Duodenal mucosa (tissue), 2 donors: ENCODE results near the gene PBXIP1.

ENCODE experiments used
- H3K27ac ChIP-seq: one replicate; pipeline ENCODE4 v1.7.0; 2013; ENCODE audit warnings: low read depth, low read length
- H3K27me3 ChIP-seq, 2 donors: one replicate each; pipeline ENCODE4 v1.7.0; 2013; ENCODE audit warnings: low read length in 2 of 2, control low read depth in 1 of 2; ENCODE audit not compliant: insufficient read depth in 2 of 2, control insufficient read depth in 1 of 2
- H3K36me3 ChIP-seq, 2 donors: one replicate each; pipeline ENCODE4 v1.7.0; 2013; ENCODE audit warnings: low read length in 2 of 2, control low read depth in 1 of 2; ENCODE audit not compliant: insufficient read depth in 2 of 2, control insufficient read depth in 1 of 2
- H3K4me1 ChIP-seq, 2 donors: one replicate each; pipeline ENCODE4 v1.7.0; 2013; ENCODE audit warnings: low read length in 2 of 2, control low read depth in 1 of 2; ENCODE audit not compliant: insufficient read depth in 2 of 2, control insufficient read depth in 1 of 2
- H3K4me3 ChIP-seq, 2 donors: one replicate each; pipeline ENCODE4 v1.7.0; 2013; ENCODE audit warnings: low read length in 2 of 2, low read depth in 1 of 2
- H3K9ac ChIP-seq, 2 donors: one replicate each; pipeline ENCODE4 v1.7.0; 2013; ENCODE audit warnings: low read length in 2 of 2, low read depth in 1 of 2
- H3K9me3 ChIP-seq, 2 donors: one replicate each; pipeline ENCODE4 v1.7.0; 2013; ENCODE audit warnings: low read length in 2 of 2, control low read depth in 1 of 2; ENCODE audit not compliant: control insufficient read depth in 1 of 2

The PBXIP1 gene

GRCh38 chr1:154937085-154937987 lies 18.6 kb downstream of the PBXIP1 start:
- Histone ChIP-seq H3K9ac (peak overlapping the region; percentile 94 to 100), H3K4me3 (peak overlapping the region; percentile 85 to 97), H3K36me3 (no peaks in the 10 kb centered on the region), H3K4me1 (peaks cover 39 to 49% of the 10 kb centered on the region in 2 donors), H3K27me3 (no peaks in the 10 kb centered on the region), H3K27ac (peak overlapping the region; percentile 99), H3K9me3 (no peaks in the 10 kb centered on the region)

- Histone ChIP-seq H3K9me3 (no peaks in the 10 kb centered on the region), H3K27me3 (no peaks in the 10 kb centered on the region), H3K4me1 (peaks cover 34 to 44% of the 10 kb centered on the region in 2 donors), H3K27ac (peak within 1 kb of the TSS; percentile 99), H3K4me3 (peak within 1 kb of the TSS; percentile 85 to 97), H3K9ac (peak within 1 kb of the TSS; percentile 94 to 100), H3K36me3 (no peaks in the 10 kb centered on the region)
These were observed 19.3 kb downstream of the PBXIP1 start, which contains the start of gene PMVK for GRCh38 chr1:154936555-154937084. PMVK (minus strand) TSS chr1:154936719; CDS start chr1:154936685, 34 bp downstream.

GRCh38 chr1:154935749-154936554 lies 19.9 kb downstream of the PBXIP1 start:
- no peaks in the 10 kb centered on the region for H3K36me3 ChIP-seq
- peaks cover 34 to 41% of the 10 kb centered on the region in 2 donors for H3K4me1 ChIP-seq
- H3K27ac ChIP-seq, result peak overlapping the region; percentile 99
- H3K9me3 ChIP-seq, result no peaks in the 10 kb centered on the region
- H3K9ac ChIP-seq, result peak overlapping the region; percentile 94 to 100
- H3K4me3 ChIP-seq, result peak overlapping the region; percentile 85 to 97
- H3K27me3 ChIP-seq, result no peaks in the 10 kb centered on the region

- H3K9ac ChIP-seq, result no peak overlapping the region
- H3K9me3 ChIP-seq, result no peaks in the 10 kb centered on the region
- H3K4me3 ChIP-seq, result no peak overlapping the region
- no peaks in the 10 kb centered on the region for H3K27me3 ChIP-seq
- H3K27ac ChIP-seq, result no peak overlapping the region
- H3K4me1 ChIP-seq, result peaks cover 23 to 31% of the 10 kb centered on the region in 2 donors
- H3K36me3 ChIP-seq, result peaks cover 5 to 6% of the 10 kb centered on the region in 2 donors
These were observed 21.4 kb downstream of the PBXIP1 start for GRCh38 chr1:154934358-154934948.

GRCh38 chr1:154931940-154932487 lies 23.9 kb downstream of the PBXIP1 start:
- peaks cover 18 to 20% of the 10 kb centered on the region in 2 donors for H3K36me3 ChIP-seq
- peak overlapping the region; percentile 73 for H3K27ac ChIP-seq
- no peak overlapping the region for H3K4me3 ChIP-seq

GRCh38 chr1:154926201-154926600 lies 29.7 kb downstream of the PBXIP1 start:
- H3K4me3 ChIP-seq, result no peak overlapping the region
- H3K9me3 ChIP-seq, result no peaks in the 10 kb centered on the region
- H3K27ac ChIP-seq, result no peak overlapping the region
- H3K4me1 ChIP-seq, result peaks cover 0 to 3% of the 10 kb centered on the region in 2 donors
- H3K27me3 ChIP-seq, result no peaks in the 10 kb centered on the region
- no peak overlapping the region for H3K9ac ChIP-seq
- H3K36me3 ChIP-seq, result peaks cover 34 to 59% of the 10 kb centered on the region in 2 donors

More at GRCh38 chr1:154931940-154932487, 23.9 kb downstream of the PBXIP1 start:
- peaks cover 16 to 25% of the 10 kb centered on the region in 2 donors for H3K4me1 ChIP-seq
- H3K27me3 ChIP-seq, result no peaks in the 10 kb centered on the region
- peak overlapping the region; percentile 42 to 63 for H3K9ac ChIP-seq
- no peaks in the 10 kb centered on the region for H3K9me3 ChIP-seq

- peaks cover 34 to 59% of the 10 kb centered on the region in 2 donors for H3K36me3 ChIP-seq
- no peaks in the 10 kb centered on the region for H3K27me3 ChIP-seq
- no peak overlapping the region for H3K4me3 ChIP-seq
- no peak overlapping the region for H3K27ac ChIP-seq
- H3K4me1 ChIP-seq, result no peaks in the 10 kb centered on the region
- no peaks in the 10 kb centered on the region for H3K9me3 ChIP-seq
- H3K9ac ChIP-seq, result no peak overlapping the region
These were observed 30.3 kb downstream of the PBXIP1 start for GRCh38 chr1:154925335-154926170.

- H3K36me3 ChIP-seq, result peaks cover 21 to 47% of the 10 kb centered on the region in 2 donors
- H3K4me1 ChIP-seq, result no peaks in the 10 kb centered on the region
These were observed 32.2 kb downstream of the PBXIP1 start for GRCh38 chr1:154923695-154924094.

GRCh38 chr1:154913273-154913672 lies 42.6 kb downstream of the PBXIP1 start:
- no peak overlapping the region for H3K9ac ChIP-seq
- H3K4me3 ChIP-seq, result no peak overlapping the region
- no peaks in the 10 kb centered on the region for H3K27me3 ChIP-seq
- no peaks in the 10 kb centered on the region for H3K9me3 ChIP-seq
- H3K27ac ChIP-seq, result no peak overlapping the region
- H3K36me3 ChIP-seq, result no peaks in the 10 kb centered on the region
- no peaks in the 10 kb centered on the region for H3K4me1 ChIP-seq

More at GRCh38 chr1:154923695-154924094, 32.2 kb downstream of the PBXIP1 start:
- no peaks in the 10 kb centered on the region for H3K27me3 ChIP-seq
- no peaks in the 10 kb centered on the region for H3K9me3 ChIP-seq
- no peak overlapping the region for H3K9ac ChIP-seq
- no peak overlapping the region for H3K4me3 ChIP-seq
- H3K27ac ChIP-seq, result no peak overlapping the region
